HT1080 (cell line): ENCODE data around the gene SMYD5. TPM values are rescaled to one million over a fixed set of nuclear protein-coding genes. Genes with fewer than 3 reads are reported as not detected.

Source experiments
- DNase-seq: peaks from one replicate; pipeline ENCODE4 v3.0.0-alpha.2; 2015; ENCODE audit warnings: low read depth
- total RNA-seq: library from RNA; depleted of rRNA; stranded (reverse); fragments of >200 nt; shearing (Covaris generic); gene quantifications from 2 replicates; pipeline ENCODE4 v1.2.3, GENCODE V29; 2014

The SMYD5 gene
- total RNA-seq, 1 experiment from 2014 or later: 44.0 TPM

GRCh38 chr2:73203055-73203681 lies 10.9 kb upstream of the SMYD5 start:
- DNase-seq: no peak

- no peak for DNase-seq
These were observed 8.4 kb upstream of the SMYD5 start for GRCh38 chr2:73205611-73206010.

GRCh38 chr2:73208258-73208657 lies 5.8 kb upstream of the SMYD5 start:
- no peak for DNase-seq

GRCh38 chr2:73210019-73210418 lies 4.0 kb upstream of the SMYD5 start:
- DNase-seq: no peak

- no peak for DNase-seq
These were observed 3.3 kb upstream of the SMYD5 start for GRCh38 chr2:73210696-73211095.

- DNase-seq: no peak
These were observed 2.0 kb upstream of the SMYD5 start for GRCh38 chr2:73212098-73212447.

- peak; percentile 72 for DNase-seq
These were observed 1.4 kb upstream of the SMYD5 start for GRCh38 chr2:73212448-73213176.

- DNase-seq: no peak
These were observed 1.2 kb downstream of the SMYD5 start for GRCh38 chr2:73215254-73215653.

GRCh38 chr2:73217160-73217559 lies 3.1 kb downstream of the SMYD5 start:
- DNase-seq: no peak

GRCh38 chr2:73217826-73218225 lies 3.8 kb downstream of the SMYD5 start:
- DNase-seq: no peak

GRCh38 chr2:73218298-73218697 lies 4.3 kb downstream of the SMYD5 start:
- DNase-seq: peak; percentile 68

GRCh38 chr2:73223821-73224220 lies 9.8 kb downstream of the SMYD5 start:
- no peak for DNase-seq

GRCh38 chr2:73225513-73226360 lies 11.7 kb downstream of the SMYD5 start:
- no peak for DNase-seq

- no peak for DNase-seq
These were observed 13.0 kb downstream of the SMYD5 start for GRCh38 chr2:73227086-73227485.

GRCh38 chr2:73228631-73229030 lies 14.6 kb downstream of the SMYD5 start:
- DNase-seq: no peak

- peak; percentile 15 for DNase-seq
These were observed 18.5 kb downstream of the SMYD5 start for GRCh38 chr2:73232403-73233153.

GRCh38 chr2:73233154-73233931 lies 19.3 kb downstream of the SMYD5 start, which contains the start of gene PRADC1:
Gene PRADC1, minus strand, starts transcription at chr2:73233239. Its CDS starts 79 bp downstream, at chr2:73233160.
- DNase-seq: peak; percentile 100

- DNase-seq: peak; percentile 87
These were observed 20.1 kb downstream of the SMYD5 start, which contains the start of gene CCT7 for GRCh38 chr2:73233932-73234832. Gene CCT7, plus strand, starts transcription at chr2:73234308. Its CDS starts 71 bp downstream, at chr2:73234379.

- DNase-seq: no peak
These were observed 21.4 kb downstream of the SMYD5 start for GRCh38 chr2:73235315-73236028.
